ENCODE data around the gene MAGOH. TPM values are rescaled to one million over a fixed set of nuclear protein-coding genes. Genes with fewer than 3 reads are reported as not detected.
A peak's percentile ranks its signal among the peaks of the same experiment; 100 is the strongest.

MAGOH gene
- total and polyA plus RNA-seq, 9 of the 15 experiments (the other 6 are each of a cell fraction or from before 2014, with no cell fraction given), result 102 to 342 (median 135) TPM

DNA sequence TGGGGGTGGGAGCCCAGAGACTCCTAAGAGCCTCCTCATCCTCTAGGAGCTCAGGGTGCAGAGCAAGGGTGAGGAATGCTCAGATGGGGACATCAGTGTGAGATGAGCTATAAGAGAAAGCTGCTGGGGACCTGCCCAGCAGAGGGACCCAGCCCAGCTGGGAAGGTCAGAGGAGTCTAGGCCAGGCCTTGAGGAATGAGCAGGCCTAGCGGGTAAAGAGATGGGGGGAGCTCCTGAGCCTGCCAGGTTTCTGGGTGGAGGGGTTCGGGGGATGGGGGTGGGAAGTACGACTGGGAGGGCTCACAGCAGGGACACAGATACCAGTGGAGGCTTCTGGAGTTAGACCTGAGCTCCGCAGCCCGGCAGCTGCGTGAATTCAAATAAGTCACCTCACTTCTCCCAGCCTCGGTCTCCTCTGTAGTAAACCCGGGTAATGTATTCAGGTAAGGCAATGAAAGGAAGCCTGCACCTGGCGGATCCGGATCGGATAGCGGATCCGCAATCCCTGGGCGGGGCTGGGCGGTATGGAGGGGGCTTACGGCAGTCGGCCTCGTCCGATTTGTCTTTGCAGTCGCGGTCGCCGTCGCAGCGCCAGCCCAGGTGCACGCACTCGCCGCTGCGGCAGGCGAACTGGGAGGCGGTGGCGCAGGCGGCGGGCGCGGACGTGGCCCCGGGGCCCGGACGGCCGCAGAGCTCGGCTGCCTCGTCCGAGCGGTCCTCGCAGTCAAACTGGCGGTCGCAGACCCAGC is 38.0 kb upstream of the MAGOH start:
- Histone ChIP-seq H3K4me1 (replicated peaks in 1 of 2; ENCODE audit: control insufficient read depth in 2 of 2, insufficient read depth in 2 of 2, low read length in 2 of 2) (peaks cover 6% of the 10 kb centered on the region in 2 experiments; a peak in 2 of 5 replicates), H3K4me3 (no peak overlapping the region), H4K20me1 (replicated peaks; ENCODE audit: control insufficient read depth, insufficient read depth, low read length) (peaks cover 10% of the 10 kb centered on the region; the same call in 1 of the 2 replicates), H3K27me3 (ENCODE audit: control insufficient read depth in 2 of 2, insufficient read depth in 2 of 2, low read length in 2 of 2) (no peaks in the 10 kb centered on the region), H3K9me3 (replicated peaks; ENCODE audit: control insufficient read depth, insufficient read depth, low read depth, low read length) (no peaks in the 10 kb centered on the region), H2AFZ (ENCODE audit: low read depth, low read length) (no peak overlapping the region), H3K27ac (ENCODE audit: extremely low read depth, low read depth, low read length) (no peak overlapping the region), H3K4me2 (ENCODE audit: insufficient read depth, low read length) (no peak overlapping the region), H3K9me1 (ENCODE audit: control insufficient read depth, insufficient read depth, low read length) (peaks cover 3% of the 10 kb centered on the region), H3K79me2 (ENCODE audit: control insufficient read depth, insufficient read depth, low read length) (no peaks in the 10 kb centered on the region), H3K36me3 (ENCODE audit: control insufficient read depth, insufficient read depth, low read length) (peaks cover 91% of the 10 kb centered on the region), H3K9ac (ENCODE audit: insufficient read depth in 1 of 2, low read depth in 2 of 2, low read length in 2 of 2) (no peak overlapping the region)
- BruUV-seq (replicated peaks), result no TSS peak
- in situ Hi-C loops (cut with MboI) (loop anchor here (5.0 kb wide), 1 partner anchor 116 kb away; no protein-coding TSS in a partner anchor), intact Hi-C loops (cut with micrococcal nuclease) (no loop called here)
- ChIA-PET CTCF (ENCODE audit: low intra/inter-chr PET ratio) (interaction anchor here (5.9 kb wide), 1 partner anchor 116 kb away, joined by 123 read pairs; no protein-coding TSS in a partner anchor), POLR2A (no interaction called here)
- FAIRE-seq (no peak), DNase-seq (ENCODE audit: extremely low read depth in 1 of 4, low spot score in 3 of 4) (no peak), ATAC-seq (no peak)
- 97% methylated on average over 38 of the region's 48 CpGs for WGBS (ENCODE audit: insufficient coverage, low coverage, missing lambda C conversion rate)
- no peak for TF ChIP-seq ETV6 (IDR thresholded peaks at IDR 0.05; ENCODE audit: borderline replicate concordance in 1 of 2, low read depth in 2 of 2, low read length in 1 of 2)
- TF ChIP-seq ETV6 (CRISPR knock-in tag; IDR thresholded peaks at IDR 0.05; ENCODE audit: borderline replicate concordance), result no peak
- no peak for TF ChIP-seq DDX20 (tag; IDR thresholded peaks at IDR 0.05; ENCODE audit: low read depth)
- TF ChIP-seq, protein P1, sequence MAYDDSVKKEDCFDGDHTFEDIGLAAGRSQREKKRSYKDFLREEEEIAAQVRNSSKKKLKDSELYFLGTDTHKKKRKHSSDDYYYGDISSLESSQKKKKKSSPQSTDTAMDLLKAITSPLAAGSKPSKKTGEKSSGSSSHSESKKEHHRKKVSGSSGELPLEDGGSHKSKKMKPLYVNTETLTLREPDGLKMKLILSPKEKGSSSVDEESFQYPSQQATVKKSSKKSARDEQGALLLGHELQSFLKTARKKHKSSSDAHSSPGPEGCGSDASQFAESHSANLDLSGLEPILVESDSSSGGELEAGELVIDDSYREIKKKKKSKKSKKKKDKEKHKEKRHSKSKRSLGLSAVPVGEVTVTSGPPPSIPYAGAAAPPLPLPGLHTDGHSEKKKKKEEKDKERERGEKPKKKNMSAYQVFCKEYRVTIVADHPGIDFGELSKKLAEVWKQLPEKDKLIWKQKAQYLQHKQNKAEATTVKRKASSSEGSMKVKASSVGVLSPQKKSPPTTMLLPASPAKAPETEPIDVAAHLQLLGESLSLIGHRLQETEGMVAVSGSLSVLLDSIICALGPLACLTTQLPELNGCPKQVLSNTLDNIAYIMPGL (CRISPR knock-in tag; IDR thresholded peaks at IDR 0.05), result no peak
- TF ChIP-seq, protein P2, sequence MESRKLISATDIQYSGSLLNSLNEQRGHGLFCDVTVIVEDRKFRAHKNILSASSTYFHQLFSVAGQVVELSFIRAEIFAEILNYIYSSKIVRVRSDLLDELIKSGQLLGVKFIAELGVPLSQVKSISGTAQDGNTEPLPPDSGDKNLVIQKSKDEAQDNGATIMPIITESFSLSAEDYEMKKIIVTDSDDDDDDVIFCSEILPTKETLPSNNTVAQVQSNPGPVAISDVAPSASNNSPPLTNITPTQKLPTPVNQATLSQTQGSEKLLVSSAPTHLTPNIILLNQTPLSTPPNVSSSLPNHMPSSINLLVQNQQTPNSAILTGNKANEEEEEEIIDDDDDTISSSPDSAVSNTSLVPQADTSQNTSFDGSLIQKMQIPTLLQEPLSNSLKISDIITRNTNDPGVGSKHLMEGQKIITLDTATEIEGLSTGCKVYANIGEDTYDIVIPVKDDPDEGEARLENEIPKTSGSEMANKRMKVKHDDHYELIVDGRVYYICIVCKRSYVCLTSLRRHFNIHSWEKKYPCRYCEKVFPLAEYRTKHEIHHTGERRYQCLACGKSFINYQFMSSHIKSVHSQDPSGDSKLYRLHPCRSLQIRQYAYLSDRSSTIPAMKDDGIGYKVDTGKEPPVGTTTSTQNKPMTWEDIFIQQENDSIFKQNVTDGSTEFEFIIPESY (CRISPR knock-in tag; IDR thresholded peaks at IDR 0.05), result peak; percentile 65; the same call in 1 of the 2 replicates
- no peak for TF ChIP-seq ZNF408 (CRISPR knock-in tag; IDR thresholded peaks at IDR 0.05; ENCODE audit: low read depth)

All from K562 (cell line).